ENCODE measurements around the gene PLOD1.

GRCh38 chr1:11984576-11984975 lies 50.1 kb downstream of the PLOD1 start:
- TF ChIP-seq RBAK (tag by site-specific recombination; IDR thresholded peaks at IDR 0.05), result no peak
- no peak for TF ChIP-seq CTCF (tag by site-specific recombination; IDR thresholded peaks at IDR 0.05)
